ENCODE measurements around the gene PLCB1.

The PLCB1 gene

GRCh38 chr20:8515810-8516435 lies 383.9 kb downstream of the PLCB1 start:
- TF ChIP-seq CTCF (IDR thresholded peaks at IDR 0.05) = no peak

- TF ChIP-seq CTCF (IDR thresholded peaks at IDR 0.05) = no peak
These were observed 386.8 kb downstream of the PLCB1 start for GRCh38 chr20:8518878-8519277.

- no peak for TF ChIP-seq CTCF (IDR thresholded peaks at IDR 0.05)
These were observed 387.8 kb downstream of the PLCB1 start for GRCh38 chr20:8519887-8520286.

GRCh38 chr20:8522168-8522567 lies 390.1 kb downstream of the PLCB1 start:
- TF ChIP-seq CTCF (IDR thresholded peaks at IDR 0.05) = no peak

- peak; percentile 49 for TF ChIP-seq CTCF (IDR thresholded peaks at IDR 0.05)
These were observed 391.6 kb downstream of the PLCB1 start for GRCh38 chr20:8523684-8524083.

- no peak for TF ChIP-seq CTCF (IDR thresholded peaks at IDR 0.05)
These were observed 392.3 kb downstream of the PLCB1 start for GRCh38 chr20:8524101-8525016.

GRCh38 chr20:8525017-8525343 lies 392.9 kb downstream of the PLCB1 start:
- no peak for TF ChIP-seq CTCF (IDR thresholded peaks at IDR 0.05)

Data from LNCAP (cell line).